Omental fat pad (tissue), 4 donors: ENCODE data around the gene MED10. TPM values are rescaled to one million over a fixed set of nuclear protein-coding genes. Genes with fewer than 3 reads are reported as not detected.

ENCODE experiments used
- ATAC-seq: fragments of 150-250 bp; one replicate; pipeline ENCODE4 v1.9.1; 2016; ENCODE audit warnings: mild to moderate bottlenecking, moderate library complexity; ENCODE audit not compliant: low FRiP score
- DNase-seq: peaks from one replicate; pipeline ENCODE4 v3.0.0-alpha.2; 2019; ENCODE audit warnings: low spot score
- total RNA-seq, 4 donors: library from RNA; depleted of rRNA; stranded (reverse); fragments of >200 nt; gene quantifications; one replicate each; pipeline ENCODE4 v1.1.0, GENCODE V29; 2016
- TF ChIP-seq, protein P1 (sequence below), 3 donors: fragments of 450-650 bp; IDR thresholded peaks; one replicate each; pipeline ENCODE4 v1.5.1; 2016 to 2017; ENCODE audit warnings: antibody characterized with exemption in 3 of 3, mild to moderate bottlenecking in 3 of 3, moderate library complexity in 2 of 3

MED10 gene
- total RNA-seq, 4 donors from 2014 or later, result 22.8 to 36.1 (median 27.8) TPM

DNA sequence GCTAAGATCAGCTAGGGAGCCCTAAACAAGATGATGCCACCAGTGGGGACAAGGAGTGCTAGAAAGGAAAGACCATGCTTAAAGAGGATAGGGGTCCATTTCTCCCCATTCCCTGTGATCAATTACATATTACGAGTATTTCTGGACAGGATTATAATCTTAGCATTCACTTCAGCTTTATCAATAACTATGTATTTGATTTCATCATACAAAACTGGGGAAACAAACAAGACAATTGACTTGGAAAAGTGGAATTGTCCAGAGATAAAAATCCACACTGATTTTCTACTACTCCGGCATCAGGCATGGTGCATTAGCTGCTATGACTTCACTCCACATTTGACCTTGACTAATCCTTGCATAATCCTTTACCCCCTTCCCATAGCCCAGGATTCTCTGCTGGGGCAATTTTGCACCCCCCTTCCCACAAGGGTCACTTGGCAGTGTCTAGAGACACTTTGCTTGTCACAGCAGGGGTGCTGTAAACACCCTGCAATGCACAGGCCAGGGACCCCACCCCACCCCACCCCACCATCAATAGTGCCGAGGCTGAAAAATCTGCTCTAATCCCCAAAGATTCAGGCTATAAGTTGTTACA, 40.4 kb upstream of the MED10 start:
- TF ChIP-seq, protein P1, sequence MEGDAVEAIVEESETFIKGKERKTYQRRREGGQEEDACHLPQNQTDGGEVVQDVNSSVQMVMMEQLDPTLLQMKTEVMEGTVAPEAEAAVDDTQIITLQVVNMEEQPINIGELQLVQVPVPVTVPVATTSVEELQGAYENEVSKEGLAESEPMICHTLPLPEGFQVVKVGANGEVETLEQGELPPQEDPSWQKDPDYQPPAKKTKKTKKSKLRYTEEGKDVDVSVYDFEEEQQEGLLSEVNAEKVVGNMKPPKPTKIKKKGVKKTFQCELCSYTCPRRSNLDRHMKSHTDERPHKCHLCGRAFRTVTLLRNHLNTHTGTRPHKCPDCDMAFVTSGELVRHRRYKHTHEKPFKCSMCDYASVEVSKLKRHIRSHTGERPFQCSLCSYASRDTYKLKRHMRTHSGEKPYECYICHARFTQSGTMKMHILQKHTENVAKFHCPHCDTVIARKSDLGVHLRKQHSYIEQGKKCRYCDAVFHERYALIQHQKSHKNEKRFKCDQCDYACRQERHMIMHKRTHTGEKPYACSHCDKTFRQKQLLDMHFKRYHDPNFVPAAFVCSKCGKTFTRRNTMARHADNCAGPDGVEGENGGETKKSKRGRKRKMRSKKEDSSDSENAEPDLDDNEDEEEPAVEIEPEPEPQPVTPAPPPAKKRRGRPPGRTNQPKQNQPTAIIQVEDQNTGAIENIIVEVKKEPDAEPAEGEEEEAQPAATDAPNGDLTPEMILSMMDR (IDR thresholded peaks at IDR 0.05), result no peak
- ATAC-seq, result no peak
- DNase-seq, result no peak

DNA sequence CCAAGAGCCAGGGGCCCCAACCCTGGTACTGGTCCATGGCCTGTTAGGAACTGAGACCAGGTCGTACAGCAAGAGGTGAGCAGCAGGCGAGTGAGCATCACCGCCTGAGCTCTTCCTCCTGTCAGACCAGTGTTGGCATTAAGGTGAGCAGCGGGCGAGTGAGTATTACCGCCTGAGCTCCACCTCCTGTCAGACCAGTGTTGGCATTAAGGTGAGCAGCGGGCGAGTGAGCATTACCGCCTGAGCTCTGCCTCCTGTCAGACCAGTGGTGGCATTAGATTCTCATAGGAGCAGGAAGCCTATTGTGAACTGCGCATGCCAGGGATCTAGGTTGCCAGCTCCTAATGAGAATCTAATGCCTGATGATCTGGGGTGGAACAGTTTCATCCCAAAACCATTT, 39.3 kb upstream of the MED10 start:
- ATAC-seq, result no peak

DNA sequence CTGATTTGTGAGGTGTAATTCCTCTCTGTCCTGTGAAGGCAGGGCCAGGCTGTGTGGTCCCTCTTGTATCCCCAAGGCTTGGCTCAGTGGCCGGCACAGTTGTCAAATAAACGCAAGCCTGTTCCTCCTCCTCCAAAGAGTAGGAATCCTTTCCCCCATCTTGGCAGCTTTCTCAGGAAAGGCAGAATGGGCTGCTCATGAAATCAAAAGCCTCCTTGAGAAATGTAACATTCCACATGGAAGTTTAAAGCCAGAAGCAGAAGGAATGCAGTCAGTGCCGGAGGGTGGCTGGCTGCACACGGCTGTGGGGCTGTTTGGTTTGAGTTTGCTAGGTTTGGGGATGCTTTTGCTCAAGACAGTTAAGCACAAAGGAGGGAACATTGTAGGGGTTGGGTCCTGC, 34.5 kb upstream of the MED10 start:
- ATAC-seq (no peak), DNase-seq (no peak)
- TF ChIP-seq, protein P1 (IDR thresholded peaks at IDR 0.05), result no peak

More for the DNA sequence above, 39.3 kb upstream of the MED10 start:
- no peak for DNase-seq
- TF ChIP-seq, protein P1 (IDR thresholded peaks at IDR 0.05), result no peak

DNA sequence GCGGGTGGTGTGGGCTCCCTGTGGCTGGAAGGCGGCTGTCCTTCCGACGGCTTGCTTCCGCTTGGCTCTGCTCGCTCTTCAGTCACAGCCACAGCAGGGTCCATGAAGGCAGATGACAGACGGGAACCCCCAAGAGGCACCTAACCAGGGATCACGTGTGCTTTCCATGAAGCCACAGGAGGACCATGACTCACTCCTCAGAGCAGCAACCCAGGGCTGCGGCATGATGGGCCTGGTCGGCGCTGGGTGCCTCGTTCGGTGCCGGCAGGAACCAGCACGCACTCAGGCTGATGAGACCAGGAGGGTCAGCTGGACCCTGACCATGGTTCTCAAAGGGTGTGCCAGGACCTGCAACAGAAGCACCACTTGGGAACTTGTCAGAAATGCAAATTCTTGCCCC, 32.8 kb upstream of the MED10 start:
- DNase-seq (no peak), ATAC-seq (no peak)
- TF ChIP-seq, protein P1 (IDR thresholded peaks at IDR 0.05), result no peak

DNA sequence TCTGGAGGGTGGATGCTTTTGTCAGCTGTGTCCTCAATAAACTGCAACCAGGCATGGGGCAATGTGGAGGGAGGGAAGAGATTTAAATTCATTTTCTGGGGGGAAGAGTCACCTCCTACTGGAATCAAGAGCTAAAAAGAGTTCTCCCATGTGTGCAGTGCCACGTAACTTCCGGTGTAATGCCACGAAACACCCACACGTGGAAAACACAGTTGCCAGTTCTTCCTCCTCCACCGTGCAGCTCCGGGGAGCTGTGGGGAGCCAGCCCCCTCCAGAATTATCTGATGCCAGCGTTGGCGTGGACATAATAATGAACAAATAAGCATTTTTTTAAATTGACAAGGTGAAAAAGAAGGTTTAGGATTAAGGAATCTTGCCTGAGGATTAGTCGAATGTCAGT, 32.1 kb upstream of the MED10 start:
- DNase-seq (no peak), ATAC-seq (no peak)
- TF ChIP-seq, protein P1 (IDR thresholded peaks at IDR 0.05), result no peak

DNA sequence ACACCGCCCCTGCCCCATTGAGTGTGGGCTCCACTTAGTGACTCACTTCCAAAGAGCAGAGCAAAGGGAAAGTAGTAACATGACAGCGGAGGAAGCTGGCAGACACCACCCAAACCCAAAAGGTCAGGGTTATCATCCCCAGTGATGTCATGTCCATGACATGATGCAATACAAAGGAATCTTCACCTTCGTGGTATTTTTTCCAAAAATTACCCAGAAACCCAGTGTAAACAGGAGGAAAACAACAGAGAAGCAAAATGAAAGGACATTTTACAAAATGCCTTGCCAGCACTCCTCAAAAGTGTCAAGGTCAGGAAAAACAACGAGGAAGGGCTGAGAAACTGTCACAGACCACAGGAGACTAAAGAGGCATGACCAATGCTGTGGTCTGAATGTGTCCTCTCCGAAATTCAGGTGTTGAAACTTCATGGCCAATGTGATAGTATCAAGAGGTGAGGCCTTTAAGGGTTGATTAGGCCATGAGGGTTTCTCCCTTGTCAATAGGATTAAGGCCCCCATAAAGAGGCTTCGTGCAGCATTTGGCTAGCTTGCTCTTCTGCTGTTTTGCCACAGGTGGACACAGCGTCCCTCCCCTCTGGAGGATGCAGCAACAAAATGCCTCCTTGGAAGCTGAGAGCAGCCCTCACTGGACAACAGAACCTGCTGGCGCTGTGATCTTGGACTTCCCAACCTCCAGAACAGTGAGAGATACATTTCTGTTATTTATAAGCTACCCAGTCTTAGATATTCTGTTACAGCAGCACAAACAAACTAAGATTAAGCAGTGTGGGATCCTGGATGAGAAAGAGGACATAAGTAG, 30.5 kb upstream of the MED10 start:
- TF ChIP-seq, protein P1 (IDR thresholded peaks at IDR 0.05), result no peak
- no peak for DNase-seq
- ATAC-seq, result no peak

DNA sequence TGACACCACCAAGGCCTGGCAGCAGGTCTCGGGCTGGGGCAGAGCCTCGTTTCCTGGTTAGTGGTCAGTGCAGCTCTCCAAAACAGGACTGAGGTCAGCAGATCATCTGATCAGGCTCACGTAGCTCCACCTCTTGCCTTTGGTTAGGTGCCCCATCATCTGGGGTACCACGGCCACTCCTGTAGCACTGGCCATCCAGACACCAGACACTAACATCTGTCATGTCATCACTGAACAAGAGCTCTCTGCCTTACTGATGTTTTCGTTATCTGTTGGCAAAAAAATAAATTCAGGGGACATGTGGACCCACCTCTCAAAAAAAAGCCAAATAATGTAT, 29.9 kb upstream of the MED10 start:
- ATAC-seq, result no peak
- no peak for DNase-seq
- TF ChIP-seq, protein P1 (IDR thresholded peaks at IDR 0.05), result no peak
